ENCODE measurements around the gene TMEM269. TPM values are rescaled to one million over a fixed set of nuclear protein-coding genes. Genes with fewer than 3 reads are reported as not detected.
"Not testable (repeated sequence)": the region's sequence is repeated elsewhere in the genome, so short reads cannot be mapped to it uniquely, and the experiment has no call there.

The TMEM269 gene
- total and polyA plus RNA-seq, 8 donors = 0.17 to 1.6 (median 1.3) TPM; not detected in 1

- no peak overlapping the region for H3K4me3 ChIP-seq
- peaks cover 0 to 5% of the 10 kb centered on the region in 2 donors for H3K4me1 ChIP-seq
- H3K36me3 ChIP-seq = peaks cover 0 to 55% of the 10 kb centered on the region in 2 donors
- ATAC-seq (peak; percentile 68), DNase-seq (peak in 1 of 4 donors; percentile 65)
- no peaks in the 10 kb centered on the region for H3K27me3 ChIP-seq
- intact Hi-C loops (cut with DNase I) = loop anchor here in 1 of 2 donors (5.0 kb wide), 1 partner anchor 170 kb away; no protein-coding TSS in a partner anchor
- peak; percentile 43 to 47 for TF ChIP-seq CTCF (IDR thresholded peaks at IDR 0.05)
- H3K9me3 ChIP-seq = no peaks in the 10 kb centered on the region
- H3K27ac ChIP-seq = no peak overlapping the region
These were observed 37.7 kb upstream of the TMEM269 start for GRCh38 chr1:42747125-42747524.

GRCh38 chr1:42748021-42748420 lies 36.8 kb upstream of the TMEM269 start:
- Histone ChIP-seq H3K36me3 (peaks cover 0 to 64% of the 10 kb centered on the region in 2 donors), H3K9me3 (no peaks in the 10 kb centered on the region), H3K27me3 (no peaks in the 10 kb centered on the region), H3K27ac (no peak overlapping the region), H3K4me3 (no peak overlapping the region), H3K4me1 (peaks cover 0 to 5% of the 10 kb centered on the region in 2 donors)
- no peak for TF ChIP-seq CTCF (IDR thresholded peaks at IDR 0.05)
- ATAC-seq (no peak), DNase-seq (no peak)
- intact Hi-C loops (cut with DNase I) = loop anchor here in 1 of 2 donors (5.0 kb wide), 1 partner anchor 171 kb away; no protein-coding TSS in a partner anchor

- peak; percentile 54 for ATAC-seq
- intact Hi-C loops (cut with DNase I) = loop anchor here in 1 of 2 donors (5.0 kb wide), 1 partner anchor 171 kb away; no protein-coding TSS in a partner anchor
- no peaks in the 10 kb centered on the region for H3K9me3 ChIP-seq
- H3K27ac ChIP-seq = no peak overlapping the region
- no peaks in the 10 kb centered on the region for H3K27me3 ChIP-seq
- TF ChIP-seq CTCF (IDR thresholded peaks at IDR 0.05) = no peak
- DNase-seq = no peak
- H3K4me1 ChIP-seq = peaks cover 0 to 5% of the 10 kb centered on the region in 2 donors
- peaks cover 0 to 71% of the 10 kb centered on the region in 2 donors for H3K36me3 ChIP-seq
- no peak overlapping the region for H3K4me3 ChIP-seq
These were observed 36.1 kb upstream of the TMEM269 start for GRCh38 chr1:42748461-42749410.

GRCh38 chr1:42750041-42750440 lies 34.8 kb upstream of the TMEM269 start:
- intact Hi-C loops (cut with DNase I) = no loop called here
- no peaks in the 10 kb centered on the region for H3K27me3 ChIP-seq
- no peak for ATAC-seq
- no peak for DNase-seq
- peaks cover 0 to 5% of the 10 kb centered on the region in 2 donors for H3K4me1 ChIP-seq
- H3K4me3 ChIP-seq = no peak overlapping the region
- peaks cover 0 to 85% of the 10 kb centered on the region in 2 donors for H3K36me3 ChIP-seq
- TF ChIP-seq CTCF (IDR thresholded peaks at IDR 0.05) = no peak
- H3K9me3 ChIP-seq = no peaks in the 10 kb centered on the region
- H3K27ac ChIP-seq = no peak overlapping the region

GRCh38 chr1:42751511-42752070 lies 33.2 kb upstream of the TMEM269 start:
- H3K4me3 ChIP-seq; H3K4me1 ChIP-seq; H3K9me3 ChIP-seq; DNase-seq; ATAC-seq; H3K27ac ChIP-seq; H3K27me3 ChIP-seq; intact Hi-C loops (cut with DNase I): not testable (repeated sequence)
- H3K36me3 ChIP-seq = peaks cover 0 to 90% of the 10 kb centered on the region in 2 donors
